ENCODE results near the gene EFCAB11.

DNA sequence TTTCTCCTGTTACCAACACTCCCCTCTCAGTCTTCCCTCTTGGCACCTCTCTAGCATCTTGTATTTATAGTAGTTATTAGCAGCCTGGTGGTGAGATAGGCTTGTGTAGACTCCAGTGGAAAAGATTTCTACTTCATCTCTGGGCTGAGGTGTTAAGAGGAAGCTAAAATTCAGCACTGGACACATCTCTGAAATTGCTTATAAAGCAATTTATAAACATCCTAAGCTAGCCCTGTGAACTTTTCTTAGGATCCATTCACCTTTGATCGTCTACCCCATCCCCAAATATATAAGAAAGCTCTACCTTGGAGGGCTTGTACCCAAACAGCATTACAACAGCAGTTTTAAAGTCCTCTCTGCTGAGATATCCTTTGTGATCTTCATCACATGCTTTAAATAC lies 928 bp downstream of the EFCAB11 start:
- TF ChIP-seq POLR2A (IDR thresholded peaks at IDR 0.05; ENCODE audit: low read length) (no peak), GATA1 (IDR thresholded peaks at IDR 0.05; ENCODE audit: low read depth, low read length) (no peak)

Measured in erythroblast (primary cell).